K562 (cell line): Measurements from ENCODE around the gene POLD2. TPM values are rescaled to one million over a fixed set of nuclear protein-coding genes. Genes with fewer than 3 reads are reported as not detected.

ENCODE experiments used
- TOE1 ChIP-seq, 2 experiments: fragments of 450-650 bp in 1 of 2; sonication (generic) in 1 of 2; formaldehyde crosslinking in 1 of 2; IDR thresholded peaks; 2 replicates each; pipeline versions ENCODE4 v1.7.1 to v1.8.0; 2016 to 2022; ENCODE audit warnings: borderline replicate concordance in 2 of 2, mild to moderate bottlenecking in 2 of 2, antibody characterized with exemption in 1 of 2, inconsistent platforms in 1 of 2, low read depth in 1 of 2, missing genetic modification reagents in 1 of 2, moderate library complexity in 1 of 2
- polyA plus RNA-seq, 8 experiments: library from polyadenylated mRNA; depleted of rRNA in 4 of 8; stranded (reverse) in 5 of 8; unstranded in 3 of 8; fragments of >200 nt; fragmentation: Nextera tagmentation in 2 of 8; fragmentation: Illumina TruSeq in 1 of 8; extraction: Ambion mirVana in 2 of 8; extraction: Trizol in 1 of 8; gene quantifications; 2 replicates each; pipeline versions ENCODE4 v1.2.1 to v1.2.3, GENCODE V29; 2011 to 2014; ENCODE audit warnings: inconsistent platforms in 1 of 8, missing spikeins in 1 of 8
- total RNA-seq, 7 experiments: library from RNA; depleted of rRNA in 6 of 7; stranded (reverse); fragments of >200 nt in 6 of 7; fragmentation: Illumina TruSeq in 2 of 7; extraction: Trizol in 2 of 7; gene quantifications; 2 replicates each; pipeline versions ENCODE4 v1.2.1 to v1.2.3, GENCODE V29; 2011 to 2021; ENCODE audit warnings: low replicate concordance in 1 of 7
- TF ChIP-seq, protein P1 (sequence below): fragments of 250-450 bp; sonication (Bioruptor Pico); IDR thresholded peaks from 2 replicates; pipeline ENCODE4 v1.5.0; 2021; ENCODE audit warnings: mild to moderate bottlenecking, borderline replicate concordance
- TF ChIP-seq, protein P2 (sequence below): sonication (generic); formaldehyde crosslinking; IDR thresholded peaks from 2 replicates; pipeline ENCODE4 v1.8.1; 2022; ENCODE audit warnings: missing genetic modification reagents

Gene POLD2
- total and polyA plus RNA-seq, 9 of the 15 experiments (the other 6 are each of a cell fraction or from before 2014, with no cell fraction given): 29.7 to 259 (median 225) TPM

- TF ChIP-seq, protein P1, sequence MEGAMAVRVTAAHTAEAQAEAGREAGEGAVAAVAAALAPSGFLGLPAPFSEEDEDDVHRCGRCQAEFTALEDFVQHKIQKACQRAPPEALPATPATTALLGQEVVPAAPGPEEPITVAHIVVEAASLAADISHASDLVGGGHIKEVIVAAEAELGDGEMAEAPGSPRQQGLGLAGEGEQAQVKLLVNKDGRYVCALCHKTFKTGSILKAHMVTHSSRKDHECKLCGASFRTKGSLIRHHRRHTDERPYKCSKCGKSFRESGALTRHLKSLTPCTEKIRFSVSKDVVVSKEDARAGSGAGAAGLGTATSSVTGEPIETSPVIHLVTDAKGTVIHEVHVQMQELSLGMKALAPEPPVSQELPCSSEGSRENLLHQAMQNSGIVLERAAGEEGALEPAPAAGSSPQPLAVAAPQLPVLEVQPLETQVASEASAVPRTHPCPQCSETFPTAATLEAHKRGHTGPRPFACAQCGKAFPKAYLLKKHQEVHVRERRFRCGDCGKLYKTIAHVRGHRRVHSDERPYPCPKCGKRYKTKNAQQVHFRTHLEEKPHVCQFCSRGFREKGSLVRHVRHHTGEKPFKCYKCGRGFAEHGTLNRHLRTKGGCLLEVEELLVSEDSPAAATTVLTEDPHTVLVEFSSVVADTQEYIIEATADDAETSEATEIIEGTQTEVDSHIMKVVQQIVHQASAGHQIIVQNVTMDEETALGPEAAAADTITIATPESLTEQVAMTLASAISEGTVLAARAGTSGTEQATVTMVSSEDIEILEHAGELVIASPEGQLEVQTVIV (CRISPR knock-in tag): no peak
- TF ChIP-seq TOE1 (IDR thresholded peaks at IDR 0.05; ENCODE audit: borderline replicate concordance) (peak; percentile 55; the same call in 1 of the 2 replicates), TOE1 (CRISPR knock-in tag; IDR thresholded peaks at IDR 0.05; ENCODE audit: borderline replicate concordance, low read depth) (no peak)
- TF ChIP-seq, protein P2, sequence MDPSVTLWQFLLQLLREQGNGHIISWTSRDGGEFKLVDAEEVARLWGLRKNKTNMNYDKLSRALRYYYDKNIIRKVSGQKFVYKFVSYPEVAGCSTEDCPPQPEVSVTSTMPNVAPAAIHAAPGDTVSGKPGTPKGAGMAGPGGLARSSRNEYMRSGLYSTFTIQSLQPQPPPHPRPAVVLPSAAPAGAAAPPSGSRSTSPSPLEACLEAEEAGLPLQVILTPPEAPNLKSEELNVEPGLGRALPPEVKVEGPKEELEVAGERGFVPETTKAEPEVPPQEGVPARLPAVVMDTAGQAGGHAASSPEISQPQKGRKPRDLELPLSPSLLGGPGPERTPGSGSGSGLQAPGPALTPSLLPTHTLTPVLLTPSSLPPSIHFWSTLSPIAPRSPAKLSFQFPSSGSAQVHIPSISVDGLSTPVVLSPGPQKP (CRISPR knock-in tag): no peak
Observed at GRCh38 chr7:44147026-44147991, 24.0 kb upstream of the POLD2 start (continued).
